NCI-H2227 (cell line): Measurements from ENCODE around the gene SYNE2.
"Not testable (repeated sequence)": the region's sequence is repeated elsewhere in the genome, so short reads cannot be mapped to it uniquely, and the experiment has no call there.

Experiments used
- DNase-seq: peaks from one replicate; lab custom pipeline; 2025; ENCODE audit not compliant: unreplicated experiment; lab: John Stamatoyannopoulos, UW

Gene SYNE2

GRCh38 chr14:63852817-63853731 lies at the start of gene SYNE2:
TSS of gene SYNE2 (plus strand) at chr14:63853004. CDS start at chr14:63909149, 56,145 bp downstream.
- DNase-seq, result peak; percentile 88

GRCh38 chr14:63803221-63803791 lies 49.5 kb upstream of the SYNE2 start:
- not testable (repeated sequence) for DNase-seq

GRCh38 chr14:63806064-63806463 lies 46.7 kb upstream of the SYNE2 start:
- not testable (repeated sequence) for DNase-seq

- DNase-seq, result not testable (repeated sequence)
These were observed 41.1 kb upstream of the SYNE2 start for GRCh38 chr14:63811692-63812091.

- no peak for DNase-seq
These were observed 19.1 kb upstream of the SYNE2 start for GRCh38 chr14:63833728-63834127.

- no peak for DNase-seq
These were observed 11.8 kb upstream of the SYNE2 start for GRCh38 chr14:63840981-63841380.

- no peak for DNase-seq
These were observed 9.0 kb upstream of the SYNE2 start for GRCh38 chr14:63843796-63844195.

GRCh38 chr14:63848890-63849289 lies 3.9 kb upstream of the SYNE2 start:
- DNase-seq, result no peak

GRCh38 chr14:63852271-63852816 lies 460 bp upstream of the SYNE2 start:
- peak; percentile 69 for DNase-seq

GRCh38 chr14:63853831-63854293 lies 1.1 kb downstream of the SYNE2 start:
- DNase-seq, result peak; percentile 54

GRCh38 chr14:63854330-63854729 lies 1.5 kb downstream of the SYNE2 start:
- no peak for DNase-seq

- DNase-seq, result no peak
These were observed 2.5 kb downstream of the SYNE2 start for GRCh38 chr14:63855281-63855680.

- DNase-seq, result no peak
These were observed 4.7 kb downstream of the SYNE2 start for GRCh38 chr14:63857466-63858030.

- DNase-seq, result peak; percentile 46
These were observed 7.3 kb downstream of the SYNE2 start for GRCh38 chr14:63860146-63860545.

GRCh38 chr14:63862163-63862562 lies 9.4 kb downstream of the SYNE2 start:
- no peak for DNase-seq

GRCh38 chr14:63863004-63863403 lies 10.2 kb downstream of the SYNE2 start:
- DNase-seq, result no peak

GRCh38 chr14:63864775-63865174 lies 12.0 kb downstream of the SYNE2 start:
- DNase-seq, result not testable (repeated sequence)

GRCh38 chr14:63867933-63868921 lies 15.4 kb downstream of the SYNE2 start:
- no peak for DNase-seq

- not testable (repeated sequence) for DNase-seq
These were observed 17.3 kb downstream of the SYNE2 start for GRCh38 chr14:63869940-63870752.

- not testable (repeated sequence) for DNase-seq
These were observed 17.9 kb downstream of the SYNE2 start for GRCh38 chr14:63870753-63871037.
